ENCODE measurements around the gene PCNX3. TPM values are rescaled to one million over a fixed set of nuclear protein-coding genes. Genes with fewer than 3 reads are reported as not detected.

PCNX3 gene
- polyA plus RNA-seq, 1 donor (not counting 4 experiments of a cell fraction or from before 2014, with no cell fraction given), result 6.1 TPM

DNA sequence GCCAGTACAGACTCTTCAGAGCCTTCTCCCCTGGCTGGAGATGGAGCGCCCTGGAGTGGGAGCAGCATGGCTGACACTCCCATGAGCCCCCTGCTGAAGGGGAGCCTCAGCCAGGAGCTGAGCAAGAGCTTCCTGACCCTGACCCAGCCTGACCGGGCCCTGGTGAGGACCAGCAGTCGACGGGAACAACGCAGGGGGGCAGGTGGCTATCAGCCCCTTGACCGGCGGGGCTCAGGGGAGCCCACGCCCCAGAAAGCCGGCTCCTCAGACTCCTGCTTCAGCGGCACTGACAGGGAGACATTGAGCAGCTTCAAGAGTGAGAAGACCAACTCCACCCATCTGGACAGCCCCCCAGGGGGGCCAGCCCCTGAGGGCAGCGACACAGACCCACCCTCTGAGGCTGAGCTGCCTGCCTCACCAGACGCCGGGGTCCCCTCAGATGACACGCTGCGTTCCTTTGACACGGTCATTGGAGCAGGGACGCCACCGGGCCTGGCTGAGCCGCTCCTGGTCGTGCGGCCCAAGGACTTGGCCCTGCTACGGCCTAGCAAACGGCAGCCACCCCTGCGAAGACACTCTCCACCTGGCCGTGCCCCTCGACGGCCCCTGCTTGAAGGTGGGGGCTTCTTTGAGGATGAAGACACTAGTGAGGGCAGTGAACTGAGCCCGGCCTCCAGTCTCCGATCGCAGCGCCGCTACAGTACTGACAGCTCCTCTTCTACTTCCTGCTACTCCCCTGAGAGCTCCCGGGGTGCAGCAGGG, 2.6 kb downstream of the PCNX3 start:
- Histone ChIP-seq H3K9ac (ENCODE audit: control insufficient read depth, extremely low read depth, insufficient read depth, low read length) (no peak overlapping the region), H3K9me1 (ENCODE audit: control insufficient read depth, extremely low read depth, insufficient read depth, low read length) (no peaks in the 10 kb centered on the region), H3K4me3 (ENCODE audit: control insufficient read depth in 2 of 3, extremely low read depth in 1 of 3, insufficient read depth in 2 of 3, low read depth in 1 of 3, low read length in 3 of 3) (no peak overlapping the region), H3K27me3 (ENCODE audit: control insufficient read depth, extremely low read depth, insufficient read depth, low read length) (no peaks in the 10 kb centered on the region), H4K20me1 (ENCODE audit: control insufficient read depth, extremely low read depth, insufficient read depth, low read length) (no peaks in the 10 kb centered on the region), H3K9me3 (ENCODE audit: control insufficient read depth, low read depth, low read length) (no peaks in the 10 kb centered on the region), H2AFZ (ENCODE audit: control insufficient read depth, low read length) (no peak overlapping the region), H3K79me2 (ENCODE audit: control insufficient read depth, insufficient read depth, low read length) (peaks cover 59% of the 10 kb centered on the region), H3K4me1 (ENCODE audit: control insufficient read depth, extremely low read depth, insufficient read depth, low read length) (peaks cover 10% of the 10 kb centered on the region), H3K4me2 (ENCODE audit: control insufficient read depth, extremely low read depth, insufficient read depth, low read depth, low read length) (no peak overlapping the region), H3K36me3 (ENCODE audit: control insufficient read depth in 2 of 2, extremely low read depth in 1 of 2, insufficient read depth in 2 of 2, low read length in 2 of 2) (peaks cover 38% of the 10 kb centered on the region in 2 experiments), H3K27ac (ENCODE audit: control insufficient read depth, insufficient read depth, low read length) (no peak overlapping the region)
- dilution Hi-C loops (cut with MboI; ENCODE audit: extremely low pct_ligation_motif_present, low sequenced_read_pairs), result no loop called here
- TF ChIP-seq EZH2 (IDR thresholded peaks at IDR 0.05; ENCODE audit: low read length), result no peak
- TF ChIP-seq, protein P1, sequence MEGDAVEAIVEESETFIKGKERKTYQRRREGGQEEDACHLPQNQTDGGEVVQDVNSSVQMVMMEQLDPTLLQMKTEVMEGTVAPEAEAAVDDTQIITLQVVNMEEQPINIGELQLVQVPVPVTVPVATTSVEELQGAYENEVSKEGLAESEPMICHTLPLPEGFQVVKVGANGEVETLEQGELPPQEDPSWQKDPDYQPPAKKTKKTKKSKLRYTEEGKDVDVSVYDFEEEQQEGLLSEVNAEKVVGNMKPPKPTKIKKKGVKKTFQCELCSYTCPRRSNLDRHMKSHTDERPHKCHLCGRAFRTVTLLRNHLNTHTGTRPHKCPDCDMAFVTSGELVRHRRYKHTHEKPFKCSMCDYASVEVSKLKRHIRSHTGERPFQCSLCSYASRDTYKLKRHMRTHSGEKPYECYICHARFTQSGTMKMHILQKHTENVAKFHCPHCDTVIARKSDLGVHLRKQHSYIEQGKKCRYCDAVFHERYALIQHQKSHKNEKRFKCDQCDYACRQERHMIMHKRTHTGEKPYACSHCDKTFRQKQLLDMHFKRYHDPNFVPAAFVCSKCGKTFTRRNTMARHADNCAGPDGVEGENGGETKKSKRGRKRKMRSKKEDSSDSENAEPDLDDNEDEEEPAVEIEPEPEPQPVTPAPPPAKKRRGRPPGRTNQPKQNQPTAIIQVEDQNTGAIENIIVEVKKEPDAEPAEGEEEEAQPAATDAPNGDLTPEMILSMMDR (optimal IDR thresholded peaks at IDR 0.05 in 1 of 3, IDR thresholded peaks at IDR 0.05 in 1 of 3, conservative IDR thresholded peaks at IDR 0.05 in 1 of 3; ENCODE audit: extremely low read depth in 1 of 3, insufficient read depth in 2 of 3, low read length in 3 of 3), result no peak
- DNase-seq (ENCODE audit: low read depth, low spot score), result no peak
- FAIRE-seq, result no peak

DNA sequence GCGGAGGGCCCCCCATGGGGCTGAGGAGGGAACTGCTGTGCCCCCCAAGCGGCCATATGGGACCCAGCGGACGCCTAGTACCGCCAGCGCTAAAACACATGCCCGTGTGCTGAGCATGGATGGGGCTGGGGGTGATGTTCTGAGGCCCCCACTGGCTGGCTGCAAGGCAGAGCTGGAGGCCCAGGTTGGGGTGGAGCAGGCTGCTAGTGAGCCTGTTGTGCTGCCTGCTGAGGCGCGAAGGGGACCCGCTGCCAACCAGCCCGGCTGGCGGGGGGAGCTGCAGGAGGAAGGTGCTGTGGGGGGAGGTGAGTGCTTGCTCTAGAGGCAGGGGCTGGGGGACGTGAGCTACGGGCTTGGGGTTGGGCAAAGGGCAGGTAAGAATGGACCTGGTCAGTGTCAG, 3.2 kb downstream of the PCNX3 start:
- dilution Hi-C loops (cut with MboI; ENCODE audit: extremely low pct_ligation_motif_present, low sequenced_read_pairs), result no loop called here
- H3K9ac ChIP-seq (ENCODE audit: control insufficient read depth, extremely low read depth, insufficient read depth, low read length), result no peak overlapping the region
- no peak for TF ChIP-seq EZH2 (IDR thresholded peaks at IDR 0.05; ENCODE audit: low read length)
- TF ChIP-seq, protein P1 (optimal IDR thresholded peaks at IDR 0.05 in 1 of 3, IDR thresholded peaks at IDR 0.05 in 1 of 3, conservative IDR thresholded peaks at IDR 0.05 in 1 of 3; ENCODE audit: extremely low read depth in 1 of 3, insufficient read depth in 2 of 3, low read length in 3 of 3), result no peak
- H3K4me3 ChIP-seq (ENCODE audit: control insufficient read depth in 2 of 3, extremely low read depth in 1 of 3, insufficient read depth in 2 of 3, low read depth in 1 of 3, low read length in 3 of 3), result no peak overlapping the region
- H2AFZ ChIP-seq (ENCODE audit: control insufficient read depth, low read length), result no peak overlapping the region
- H3K9me3 ChIP-seq (ENCODE audit: control insufficient read depth, low read depth, low read length), result no peaks in the 10 kb centered on the region
- no peaks in the 10 kb centered on the region for H3K27me3 ChIP-seq (ENCODE audit: control insufficient read depth, extremely low read depth, insufficient read depth, low read length)
- H3K4me2 ChIP-seq (ENCODE audit: control insufficient read depth, extremely low read depth, insufficient read depth, low read depth, low read length), result no peak overlapping the region
- FAIRE-seq (no peak), DNase-seq (ENCODE audit: low read depth, low spot score) (no peak)
- H3K9me1 ChIP-seq (ENCODE audit: control insufficient read depth, extremely low read depth, insufficient read depth, low read length), result no peaks in the 10 kb centered on the region
- H4K20me1 ChIP-seq (ENCODE audit: control insufficient read depth, extremely low read depth, insufficient read depth, low read length), result no peaks in the 10 kb centered on the region
- peaks cover 53% of the 10 kb centered on the region for H3K79me2 ChIP-seq (ENCODE audit: control insufficient read depth, insufficient read depth, low read length)
- peaks cover 41 to 44% of the 10 kb centered on the region in 2 experiments for H3K36me3 ChIP-seq (ENCODE audit: control insufficient read depth in 2 of 2, extremely low read depth in 1 of 2, insufficient read depth in 2 of 2, low read length in 2 of 2)
- H3K27ac ChIP-seq (ENCODE audit: control insufficient read depth, insufficient read depth, low read length), result no peak overlapping the region
- peaks cover 8% of the 10 kb centered on the region for H3K4me1 ChIP-seq (ENCODE audit: control insufficient read depth, extremely low read depth, insufficient read depth, low read length)
